GM19468 (cell line): ENCODE data around the gene ACER3.
"Not testable (repeated sequence)": the region's sequence is repeated elsewhere in the genome, so short reads cannot be mapped to it uniquely, and the experiment has no call there.

ENCODE experiments used
- ATAC-seq: cut with Tn5 transposase; IDR thresholded peaks from one replicate; pipeline ENCODE4 v1.9.1; 2021; ENCODE audit warnings: mild to moderate bottlenecking, moderate library complexity, moderate number of reproducible peaks; ENCODE audit not compliant: unreplicated experiment; ENCODE audit errors: extremely low read depth

ACER3 gene

GRCh38 chr11:77052518-77052917 lies 191.8 kb downstream of the ACER3 start:
- ATAC-seq = no peak

DNA sequence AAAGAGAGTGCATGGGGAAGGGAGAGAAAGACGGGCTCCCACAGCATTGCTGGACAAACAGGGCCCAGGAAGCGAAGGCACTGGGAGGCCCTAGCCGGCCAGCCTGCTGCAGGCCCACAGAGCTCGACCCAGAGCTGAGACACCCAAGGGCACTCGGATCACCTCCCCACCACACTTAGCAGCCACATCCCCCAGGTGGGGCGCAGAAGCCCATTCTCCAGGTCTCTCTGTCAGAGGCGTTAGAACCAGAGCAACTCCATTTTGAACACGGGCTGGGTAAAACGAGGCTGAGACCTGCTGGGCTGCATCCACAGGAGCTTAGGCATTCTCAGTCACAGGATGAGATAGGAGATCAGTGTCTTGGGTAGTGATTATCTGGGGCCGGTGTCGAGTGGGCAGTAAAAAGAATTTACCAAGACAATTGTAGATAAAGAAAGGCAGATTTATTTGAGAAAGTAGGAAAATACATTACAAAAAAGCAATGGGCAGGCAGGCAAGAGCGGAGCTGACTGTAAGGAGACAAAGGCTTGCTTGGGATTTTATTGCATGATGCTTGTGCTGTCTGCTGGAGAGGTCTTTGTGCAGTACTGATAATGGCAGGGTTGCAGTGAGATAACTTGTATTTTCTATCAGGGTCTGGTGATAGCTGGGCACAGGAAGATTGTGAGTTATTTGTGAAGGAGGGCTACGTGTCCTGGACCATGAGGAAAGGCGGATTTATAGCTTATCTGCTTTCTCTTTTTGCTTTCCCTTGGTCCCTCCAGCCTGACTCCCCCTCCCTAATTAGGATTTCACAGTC lies 192.7 kb downstream of the ACER3 start:
- ATAC-seq = no peak

- no peak for ATAC-seq
Observed at GRCh38 chr11:77054084-77054483, 193.4 kb downstream of the ACER3 start.

GRCh38 chr11:77055101-77055561 lies 194.4 kb downstream of the ACER3 start:
- ATAC-seq = no peak

DNA sequence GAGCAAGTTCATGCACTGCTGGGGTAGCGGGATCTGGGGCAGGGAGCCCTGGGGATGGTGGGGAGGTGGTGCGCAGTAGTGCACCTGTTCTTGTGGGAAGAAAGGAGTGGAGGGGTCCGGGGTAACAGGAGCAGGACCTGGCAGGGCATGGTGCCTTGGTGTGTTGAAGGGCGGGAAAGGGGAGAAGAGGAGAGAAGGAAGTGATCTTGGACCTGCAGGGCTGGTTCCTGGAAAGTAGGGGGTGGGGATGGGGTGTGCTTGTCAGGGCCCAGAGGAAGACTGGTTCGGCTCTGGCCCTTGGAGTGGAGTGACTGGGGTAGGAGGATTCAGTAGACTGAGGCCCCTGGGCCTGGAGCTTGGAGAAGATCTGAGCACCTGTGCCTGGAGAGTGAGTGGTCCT lies 195.2 kb downstream of the ACER3 start:
- ATAC-seq = no peak

DNA sequence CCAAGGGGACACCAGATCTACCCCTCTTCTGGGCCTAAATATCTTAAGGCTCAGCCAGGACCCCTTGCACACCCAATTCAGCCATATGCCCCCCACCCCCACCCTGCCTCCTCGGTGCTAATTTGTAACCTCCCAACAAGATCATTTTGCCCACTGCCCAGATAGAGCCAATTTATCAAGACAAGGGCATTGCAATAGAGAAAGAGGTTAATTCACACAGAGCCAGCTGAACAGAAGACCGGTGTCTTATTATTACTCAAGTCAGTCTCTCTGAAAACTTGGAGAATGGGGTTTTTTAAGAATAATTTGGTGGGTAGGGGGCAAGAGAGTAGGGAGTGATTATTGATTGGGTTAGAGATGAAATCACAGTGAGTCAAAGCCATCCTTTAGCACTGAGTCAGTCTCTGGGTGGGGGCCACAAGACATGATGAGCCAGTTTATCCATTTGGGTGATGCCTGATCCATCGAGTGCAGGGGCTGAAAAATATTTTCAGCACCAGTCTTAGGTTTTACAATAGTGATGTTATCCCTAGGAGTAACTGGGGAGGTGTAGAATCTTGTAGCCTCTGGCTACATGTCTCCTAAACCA lies 196.2 kb downstream of the ACER3 start:
- no peak for ATAC-seq

DNA sequence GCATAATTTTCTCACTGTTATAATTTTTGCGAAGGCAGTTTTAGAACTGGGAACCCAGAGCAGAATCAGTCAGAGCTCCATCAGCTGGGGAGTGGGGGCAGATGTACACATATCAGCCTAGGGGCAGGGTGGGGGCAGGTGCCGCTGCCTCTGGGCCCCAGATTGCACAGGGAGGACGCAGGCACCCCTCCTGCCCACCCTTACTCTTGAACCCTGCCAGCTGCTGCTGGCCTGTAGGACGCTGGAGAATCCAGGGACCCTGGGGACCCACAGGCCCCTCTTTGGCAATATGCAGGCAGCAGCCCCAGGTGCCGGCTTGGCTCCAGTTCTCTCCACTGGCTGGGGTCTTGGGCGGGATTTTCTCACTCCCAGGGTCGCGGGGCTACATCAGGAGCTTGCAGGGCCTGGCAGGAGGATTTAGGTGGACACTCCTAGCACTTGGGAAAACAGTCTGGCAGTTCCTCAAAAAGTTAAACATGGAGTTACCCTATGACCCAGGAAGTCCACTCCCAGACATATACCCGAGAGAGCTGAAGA lies 197.3 kb downstream of the ACER3 start:
- no peak for ATAC-seq

GRCh38 chr11:77058900-77059299 lies 198.2 kb downstream of the ACER3 start:
- no peak for ATAC-seq

DNA sequence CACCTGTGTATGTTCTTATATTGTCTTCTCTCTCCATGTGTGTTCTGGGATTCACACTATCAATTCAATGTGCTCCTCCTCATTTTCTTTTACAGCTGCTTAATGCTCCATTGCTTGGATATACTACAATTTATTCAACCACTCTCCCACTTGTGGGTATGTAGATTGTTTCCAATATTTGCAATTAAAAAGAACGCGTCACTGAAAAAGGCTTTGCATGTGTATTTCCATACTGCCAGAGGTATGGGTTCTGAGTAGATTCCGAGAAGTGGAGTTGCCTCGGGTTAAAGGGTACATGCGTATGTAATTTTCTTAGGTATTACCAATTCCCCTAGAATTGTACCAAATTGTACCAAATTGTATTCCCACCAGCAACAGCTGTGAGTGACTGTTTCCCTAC lies 199.1 kb downstream of the ACER3 start:
- no peak for ATAC-seq

GRCh38 chr11:77060234-77060633 lies 199.5 kb downstream of the ACER3 start:
- no peak for ATAC-seq

- ATAC-seq = not testable (repeated sequence)
Observed at GRCh38 chr11:77061258-77061657, 200.5 kb downstream of the ACER3 start.

GRCh38 chr11:77062924-77063323 lies 202.2 kb downstream of the ACER3 start:
- ATAC-seq = no peak

- no peak for ATAC-seq
Observed at GRCh38 chr11:77063407-77063806, 202.7 kb downstream of the ACER3 start.

DNA sequence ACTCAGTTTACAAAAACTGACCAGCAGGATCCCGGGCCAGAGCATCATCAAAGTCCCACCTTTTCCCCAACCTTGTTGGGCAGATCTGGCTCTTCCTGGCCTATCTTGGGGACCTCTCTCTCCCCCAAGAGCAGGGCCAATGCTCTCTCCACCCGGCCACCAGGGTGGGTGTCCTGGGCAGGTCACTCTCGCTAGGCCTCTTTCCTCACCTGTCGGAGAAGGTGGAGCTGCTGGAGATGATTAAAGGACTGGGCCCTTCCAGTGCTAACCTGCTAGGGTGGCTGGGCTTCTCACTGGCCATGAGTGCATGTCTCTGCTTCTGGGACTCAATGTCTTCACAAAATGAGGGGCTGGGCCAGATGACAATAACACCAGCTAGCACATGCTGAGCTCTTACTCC lies 203.1 kb downstream of the ACER3 start:
- no peak for ATAC-seq

DNA sequence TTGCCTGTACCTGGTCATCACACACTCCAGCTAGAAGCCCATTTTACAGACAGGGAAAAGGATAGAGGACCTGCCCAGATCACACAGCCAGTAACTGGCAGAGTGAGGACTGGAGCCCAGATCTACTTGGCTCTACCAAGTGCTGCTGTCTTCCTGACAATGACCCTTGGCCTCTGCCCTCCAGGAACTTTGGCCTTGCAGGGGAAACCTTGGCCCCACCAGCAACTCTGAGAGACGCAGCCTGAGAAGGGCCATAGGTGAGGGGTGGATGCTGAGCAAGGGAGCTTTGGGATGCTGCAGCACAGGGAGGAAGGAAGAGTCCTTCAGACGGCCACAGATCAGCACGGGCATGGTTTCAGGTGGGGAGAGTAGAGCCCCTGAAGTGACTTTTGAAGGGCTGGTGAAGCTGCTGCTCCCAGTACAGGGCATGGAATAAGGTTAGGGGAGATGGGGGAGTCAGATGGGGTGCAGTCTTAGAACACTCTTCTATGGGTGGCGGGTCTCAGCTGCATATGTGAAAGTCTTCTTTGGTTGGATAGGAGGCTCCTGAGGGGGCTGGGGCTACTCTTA lies 204.0 kb downstream of the ACER3 start:
- no peak for ATAC-seq

DNA sequence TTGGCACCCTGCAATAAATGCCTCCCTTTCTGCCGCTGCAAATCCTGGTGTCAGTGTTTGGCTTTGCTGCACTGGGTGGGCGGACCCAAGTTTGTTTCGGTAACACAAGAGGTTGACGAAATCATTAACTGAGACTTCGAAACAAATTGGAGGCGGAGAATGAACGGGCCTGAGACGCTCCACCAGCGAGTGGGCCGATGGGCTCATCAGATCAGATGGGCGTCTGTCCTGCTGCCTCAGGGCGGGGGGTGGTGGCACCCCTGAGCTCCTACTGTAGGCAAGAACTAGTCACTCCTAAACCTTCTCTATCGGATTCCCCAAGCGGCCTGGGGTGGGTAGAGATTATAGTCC lies 205.1 kb downstream of the ACER3 start:
- ATAC-seq = no peak

GRCh38 chr11:77066229-77067042 lies 205.7 kb downstream of the ACER3 start, which contains the start of gene CAPN5:
Gene CAPN5 (plus strand): TSS chr11:77066971. CDS start chr11:77084887, 17,916 bp downstream.
- ATAC-seq = peak; percentile 69

- no peak for ATAC-seq
Observed at GRCh38 chr11:77067861-77068443, 207.2 kb downstream of the ACER3 start.

GRCh38 chr11:77068457-77069335 lies 208.0 kb downstream of the ACER3 start:
- no peak for ATAC-seq
